ENCODE data around the gene SCYGR4. TPM values are rescaled to one million over a fixed set of nuclear protein-coding genes. Genes with fewer than 3 reads are reported as not detected.

SCYGR4 gene
- polyA plus RNA-seq, 2 of the 4 experiments (the other 2 are of a cell fraction), result not detected

- no peak for DNase-seq (ENCODE audit: low read depth in 1 of 2, low spot score in 1 of 2)
- Histone ChIP-seq H3K4me1 (peaks cover 8% of the 10 kb centered on the region; the same call in 1 of the 3 replicates), H3K9me3 (no peaks in the 10 kb centered on the region), H3K27ac (no peak overlapping the region), H3K4me2 (no peak overlapping the region), H3K4me3 (no peak overlapping the region)
- no peak for FAIRE-seq
- ATAC-seq, result no peak
- POLR2A ChIA-PET, result no interaction called here
- no peak for TF ChIP-seq HDAC2 (IDR thresholded peaks at IDR 0.05)
- no peak for TF ChIP-seq HOXB5 (CRISPR knock-in tag; IDR thresholded peaks at IDR 0.05)
- WGBS (ENCODE audit: missing lambda C conversion rate), result 90% methylated on average over 11 of the region's 16 CpGs
- CTCF ChIA-PET, result interaction anchor here (1.6 kb wide), 1 partner anchor 30 kb away, joined by 3 read pairs; no protein-coding TSS in a partner anchor
These were observed 8.5 kb upstream of the SCYGR4 start for GRCh38 chr2:227608561-227609338.

DNA sequence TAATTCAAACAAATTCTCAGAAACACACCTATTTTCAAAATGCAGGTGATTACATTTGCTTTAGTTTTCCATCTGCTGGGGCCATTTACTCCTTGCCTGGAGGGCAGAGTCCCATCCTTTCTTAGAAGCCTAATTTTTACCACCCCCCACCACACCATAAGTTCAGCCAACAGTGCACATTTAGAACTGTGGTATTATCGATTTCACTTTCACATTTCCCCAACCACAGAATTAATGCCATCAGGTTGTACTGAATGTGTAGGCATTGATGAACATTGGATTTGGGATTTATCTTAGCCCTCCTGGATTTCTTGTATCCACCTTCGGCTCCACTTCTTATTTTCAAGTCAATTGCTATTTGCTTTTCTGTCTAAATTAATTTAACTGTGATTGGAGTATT lies 7.2 kb upstream of the SCYGR4 start:
- Histone ChIP-seq H3K4me2 (no peak overlapping the region), H3K4me1 (peaks cover 8% of the 10 kb centered on the region; the same call in 1 of the 3 replicates), H3K27ac (no peak overlapping the region), H3K4me3 (no peak overlapping the region), H3K9me3 (no peaks in the 10 kb centered on the region)
- CTCF ChIA-PET, result no interaction called here
- ATAC-seq (no peak), FAIRE-seq (no peak), DNase-seq (ENCODE audit: low read depth in 1 of 2, low spot score in 1 of 2) (no peak)
- POLR2A ChIA-PET, result no interaction called here
- 91% methylated on average over 2 of the region's 2 CpGs for WGBS (ENCODE audit: missing lambda C conversion rate)
- TF ChIP-seq HDAC2 (IDR thresholded peaks at IDR 0.05) (no peak), PHF8 (IDR thresholded peaks at IDR 0.05; ENCODE audit: borderline replicate concordance, low read depth) (no peak), CBX8 (IDR thresholded peaks at IDR 0.05) (no peak), BHLHE40 (IDR thresholded peaks at IDR 0.05; ENCODE audit: low read depth, low read length) (no peak), JUNB (IDR thresholded peaks at IDR 0.05) (no peak), ZFP36 (IDR thresholded peaks at IDR 0.05; ENCODE audit: borderline replicate concordance, partially characterized antibody) (no peak), NFE2L2 (conservative IDR thresholded peaks at IDR 0.05; ENCODE audit: low read length) (no peak), RAD21 (conservative IDR thresholded peaks at IDR 0.05 in 1 of 2, IDR thresholded peaks at IDR 0.05 in 1 of 2) (no peak), EHF (CRISPR knock-in tag; IDR thresholded peaks at IDR 0.05) (no peak), RCOR1 (IDR thresholded peaks at IDR 0.05; ENCODE audit: low read depth, low read length) (no peak), ZNF302 (CRISPR knock-in tag; IDR thresholded peaks at IDR 0.05) (no peak), POLR2A (IDR thresholded peaks at IDR 0.05; ENCODE audit: low read length) (no peak)
- TF ChIP-seq, protein P1, sequence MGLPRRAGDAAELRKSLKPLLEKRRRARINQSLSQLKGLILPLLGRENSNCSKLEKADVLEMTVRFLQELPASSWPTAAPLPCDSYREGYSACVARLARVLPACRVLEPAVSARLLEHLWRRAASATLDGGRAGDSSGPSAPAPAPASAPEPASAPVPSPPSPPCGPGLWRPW (IDR thresholded peaks at IDR 0.05), result no peak
- TF ChIP-seq, protein P2, sequence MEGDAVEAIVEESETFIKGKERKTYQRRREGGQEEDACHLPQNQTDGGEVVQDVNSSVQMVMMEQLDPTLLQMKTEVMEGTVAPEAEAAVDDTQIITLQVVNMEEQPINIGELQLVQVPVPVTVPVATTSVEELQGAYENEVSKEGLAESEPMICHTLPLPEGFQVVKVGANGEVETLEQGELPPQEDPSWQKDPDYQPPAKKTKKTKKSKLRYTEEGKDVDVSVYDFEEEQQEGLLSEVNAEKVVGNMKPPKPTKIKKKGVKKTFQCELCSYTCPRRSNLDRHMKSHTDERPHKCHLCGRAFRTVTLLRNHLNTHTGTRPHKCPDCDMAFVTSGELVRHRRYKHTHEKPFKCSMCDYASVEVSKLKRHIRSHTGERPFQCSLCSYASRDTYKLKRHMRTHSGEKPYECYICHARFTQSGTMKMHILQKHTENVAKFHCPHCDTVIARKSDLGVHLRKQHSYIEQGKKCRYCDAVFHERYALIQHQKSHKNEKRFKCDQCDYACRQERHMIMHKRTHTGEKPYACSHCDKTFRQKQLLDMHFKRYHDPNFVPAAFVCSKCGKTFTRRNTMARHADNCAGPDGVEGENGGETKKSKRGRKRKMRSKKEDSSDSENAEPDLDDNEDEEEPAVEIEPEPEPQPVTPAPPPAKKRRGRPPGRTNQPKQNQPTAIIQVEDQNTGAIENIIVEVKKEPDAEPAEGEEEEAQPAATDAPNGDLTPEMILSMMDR (IDR thresholded peaks at IDR 0.05), result no peak

DNA sequence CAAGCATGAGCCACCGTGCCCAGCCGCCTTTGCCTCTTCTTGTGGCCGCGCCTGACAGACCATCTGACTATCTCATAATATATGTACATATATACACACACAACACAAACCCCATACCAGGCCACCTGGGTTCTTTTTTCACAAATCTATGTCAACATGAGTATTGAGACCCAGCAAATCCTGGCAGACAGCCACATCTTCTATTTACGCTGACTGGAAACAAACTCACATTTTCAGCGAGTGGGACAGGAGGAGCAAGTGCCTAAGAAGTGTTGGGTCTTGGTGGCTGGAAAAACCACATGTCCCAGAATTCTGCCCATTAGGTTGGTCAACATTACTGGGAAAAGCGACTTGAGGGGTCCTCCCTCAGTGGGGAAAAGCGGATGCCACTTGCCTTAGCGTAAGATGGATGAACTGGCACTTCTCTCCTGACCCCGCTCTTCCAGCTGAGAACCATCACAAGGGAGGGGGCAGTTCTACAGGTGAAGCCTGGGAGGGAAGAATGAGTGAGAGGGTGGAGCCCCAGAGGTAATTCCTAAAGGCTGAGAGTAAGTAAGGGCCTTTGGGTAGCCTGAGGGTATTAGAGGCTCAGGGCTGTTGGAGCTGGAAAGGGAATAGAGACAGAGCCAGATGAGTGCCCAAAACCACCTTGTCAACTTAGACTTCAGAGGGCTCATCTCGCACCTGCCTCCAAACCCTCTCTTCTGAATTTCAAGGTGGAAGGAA lies 4.6 kb upstream of the SCYGR4 start:
- ChIA-PET CTCF (interaction anchor here (0.7 to 0.9 kb wide), 2 partner anchors 16 to 153 kb away, joined by 3 to 4 read pairs; no protein-coding TSS in a partner anchor), POLR2A (no interaction called here)
- FAIRE-seq (no peak), DNase-seq (ENCODE audit: low read depth in 1 of 2, low spot score in 1 of 2) (no peak), ATAC-seq (no peak)
- Histone ChIP-seq H3K4me1 (peaks cover 7% of the 10 kb centered on the region; the same call in 1 of the 3 replicates), H3K9me3 (no peaks in the 10 kb centered on the region), H3K27ac (no peak overlapping the region), H3K4me2 (no peak overlapping the region), H3K4me3 (no peak overlapping the region)
- TF ChIP-seq CBX8 (IDR thresholded peaks at IDR 0.05), result no peak
- 76% methylated on average over 11 of the region's 11 CpGs for WGBS (ENCODE audit: missing lambda C conversion rate)

GRCh38 chr2:227613272-227613660 lies 4.0 kb upstream of the SCYGR4 start:
- FAIRE-seq (no peak), DNase-seq (ENCODE audit: low read depth in 1 of 2, low spot score in 1 of 2) (no peak), ATAC-seq (no peak)
- Histone ChIP-seq H3K4me1 (peaks cover 2% of the 10 kb centered on the region; the same call in 1 of the 3 replicates), H3K4me3 (no peak overlapping the region), H3K4me2 (no peak overlapping the region), H3K9me3 (no peaks in the 10 kb centered on the region), H3K27ac (no peak overlapping the region)
- ChIA-PET CTCF (interaction anchor here (0.9 kb wide), 1 partner anchor 15 kb away, joined by 4 read pairs; no protein-coding TSS in a partner anchor), POLR2A (no interaction called here)
- no peak for TF ChIP-seq JUNB (IDR thresholded peaks at IDR 0.05)
- TF ChIP-seq CBX2 (IDR thresholded peaks at IDR 0.05; ENCODE audit: borderline replicate concordance, low read depth), result no peak
- no peak for TF ChIP-seq RFX5 (IDR thresholded peaks at IDR 0.05)
- TF ChIP-seq FOSB (CRISPR knock-in tag; IDR thresholded peaks at IDR 0.05), result no peak
- TF ChIP-seq CEBPB (IDR thresholded peaks at IDR 0.05), result no peak
- no peak for TF ChIP-seq HMGXB4 (CRISPR knock-in tag; IDR thresholded peaks at IDR 0.05; ENCODE audit: borderline replicate concordance)
- no peak for TF ChIP-seq EP300 (IDR thresholded peaks at IDR 0.05)
- no peak for TF ChIP-seq FOXS1 (CRISPR knock-in tag; IDR thresholded peaks at IDR 0.05)
- 65% methylated on average over 4 of the region's 4 CpGs for WGBS (ENCODE audit: missing lambda C conversion rate)
